Activated CD4-positive, alpha-beta T cell treated with anti-CD3 and anti-CD28 coated beads, Interleukin-10, Interleukin-2, amounts not matched to agents 100 ng/mL and 50 ng/mL, durations not matched to agents 16 hours and 8 hours (primary cell): ENCODE measurements around the gene DNAH10.

Experiments
- DNase-seq: peaks from one replicate; pipeline ENCODE4 v3.0.0-alpha.2; 2020

The DNAH10 gene

DNA sequence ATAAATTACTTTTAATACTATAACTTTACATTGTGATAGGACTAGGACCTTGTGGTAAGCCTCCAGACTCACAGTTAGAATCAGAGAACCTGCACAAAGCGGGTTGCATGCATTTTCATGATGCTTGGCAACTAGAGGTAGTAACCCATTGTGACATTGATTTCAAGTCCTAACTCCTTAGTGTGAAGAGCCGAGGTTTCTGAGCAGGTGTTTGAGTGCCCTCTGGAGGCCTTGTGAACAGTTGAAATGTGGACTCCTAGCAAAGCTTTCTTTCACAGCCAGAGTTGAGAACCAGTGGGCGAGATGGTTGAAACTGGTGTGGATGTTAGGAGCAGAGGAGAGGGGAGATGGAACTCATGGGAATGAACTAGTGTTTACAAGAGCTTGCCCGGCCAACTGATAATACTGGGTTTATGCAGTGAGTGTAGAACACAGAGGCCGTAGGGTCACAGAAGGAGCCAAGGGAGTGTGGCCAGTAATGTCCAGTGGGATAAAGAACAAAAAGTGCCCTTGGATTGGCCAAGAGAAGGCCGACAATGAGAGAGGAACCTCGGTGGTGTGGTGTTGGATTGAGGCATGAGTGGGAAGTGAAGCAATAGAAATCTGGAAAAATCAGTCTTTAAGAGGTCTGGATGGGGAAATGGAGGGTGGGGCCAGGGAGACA is 221.9 kb downstream of the DNAH10 start:
- peak; percentile 55 for DNase-seq

- no peak for DNase-seq
Observed at GRCh38 chr12:123984903-123985302, 222.8 kb downstream of the DNAH10 start.
